ENCODE results near the gene PTPRD. TPM values are rescaled to one million over a fixed set of nuclear protein-coding genes. Genes with fewer than 3 reads are reported as not detected.

PTPRD gene
- total and polyA plus RNA-seq, 9 of the 15 experiments (the other 6 are each of a cell fraction or from before 2014, with no cell fraction given), result 0.11 TPM; not detected in 8

DNA sequence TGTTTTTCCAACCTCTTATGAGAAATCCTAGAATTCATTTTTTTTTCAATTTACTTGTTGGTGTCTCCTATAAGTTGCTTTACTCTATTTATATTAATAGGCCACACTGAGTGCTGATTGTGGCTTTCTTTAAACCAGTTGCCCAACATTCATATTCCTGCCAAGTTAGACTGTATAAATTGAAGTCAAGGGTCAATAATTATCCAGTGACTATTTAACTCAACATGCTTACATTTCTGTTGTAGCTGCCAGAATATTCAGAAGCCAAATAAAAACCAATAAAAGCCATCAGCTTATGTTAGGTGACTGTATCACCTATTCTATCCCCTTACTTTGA, 169.0 kb downstream of the PTPRD start:
- TF ChIP-seq DDX20 (tag; IDR thresholded peaks at IDR 0.05; ENCODE audit: low read depth), result no peak
- no peak for TF ChIP-seq YY1 (IDR thresholded peaks at IDR 0.05; ENCODE audit: borderline replicate concordance in 1 of 3, control insufficient read depth in 1 of 3, extremely low read depth in 1 of 3, insufficient read depth in 3 of 3, insufficient read length in 1 of 3, insufficient replicate concordance in 2 of 3, low read depth in 1 of 3, low read length in 2 of 3)
- no peak for TF ChIP-seq DNMT1 (IDR thresholded peaks at IDR 0.05)
- no peak for TF ChIP-seq EWSR1 (IDR thresholded peaks at IDR 0.05; ENCODE audit: borderline replicate concordance, low read depth, partially characterized antibody)
- TF ChIP-seq, protein P1, sequence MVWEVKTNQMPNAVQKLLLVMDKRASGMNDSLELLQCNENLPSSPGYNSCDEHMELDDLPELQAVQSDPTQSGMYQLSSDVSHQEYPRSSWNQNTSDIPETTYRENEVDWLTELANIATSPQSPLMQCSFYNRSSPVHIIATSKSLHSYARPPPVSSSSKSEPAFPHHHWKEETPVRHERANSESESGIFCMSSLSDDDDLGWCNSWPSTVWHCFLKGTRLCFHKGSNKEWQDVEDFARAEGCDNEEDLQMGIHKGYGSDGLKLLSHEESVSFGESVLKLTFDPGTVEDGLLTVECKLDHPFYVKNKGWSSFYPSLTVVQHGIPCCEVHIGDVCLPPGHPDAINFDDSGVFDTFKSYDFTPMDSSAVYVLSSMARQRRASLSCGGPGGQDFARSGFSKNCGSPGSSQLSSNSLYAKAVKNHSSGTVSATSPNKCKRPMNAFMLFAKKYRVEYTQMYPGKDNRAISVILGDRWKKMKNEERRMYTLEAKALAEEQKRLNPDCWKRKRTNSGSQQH (CRISPR knock-in tag; IDR thresholded peaks at IDR 0.05), result no peak
- TF ChIP-seq, protein P2, sequence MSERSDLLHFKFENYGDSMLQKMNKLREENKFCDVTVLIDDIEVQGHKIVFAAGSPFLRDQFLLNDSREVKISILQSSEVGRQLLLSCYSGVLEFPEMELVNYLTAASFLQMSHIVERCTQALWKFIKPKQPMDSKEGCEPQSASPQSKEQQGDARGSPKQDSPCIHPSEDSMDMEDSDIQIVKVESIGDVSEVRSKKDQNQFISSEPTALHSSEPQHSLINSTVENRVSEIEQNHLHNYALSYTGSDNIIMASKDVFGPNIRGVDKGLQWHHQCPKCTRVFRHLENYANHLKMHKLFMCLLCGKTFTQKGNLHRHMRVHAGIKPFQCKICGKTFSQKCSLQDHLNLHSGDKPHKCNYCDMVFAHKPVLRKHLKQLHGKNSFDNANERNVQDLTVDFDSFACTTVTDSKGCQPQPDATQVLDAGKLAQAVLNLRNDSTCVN (CRISPR knock-in tag; IDR thresholded peaks at IDR 0.05), result no peak
- TF ChIP-seq MTA3 (IDR thresholded peaks at IDR 0.05; ENCODE audit: borderline replicate concordance), result no peak
- TF ChIP-seq BCOR (IDR thresholded peaks at IDR 0.05), result no peak
- no peak for TF ChIP-seq JUND (IDR thresholded peaks at IDR 0.05; ENCODE audit: borderline replicate concordance, low read depth, low read length)
- no peak for TF ChIP-seq JUND (tag; IDR thresholded peaks at IDR 0.05; ENCODE audit: borderline replicate concordance, low read depth, low read length)
- no peak for TF ChIP-seq ZNF76 (CRISPR knock-in tag; IDR thresholded peaks at IDR 0.05; ENCODE audit: borderline replicate concordance)
- TF ChIP-seq HIVEP1 (CRISPR knock-in tag; IDR thresholded peaks at IDR 0.05), result no peak
- no peak for TF ChIP-seq SRSF1 (IDR thresholded peaks at IDR 0.05; ENCODE audit: low read depth, low read length)
- Histone ChIP-seq H3K4me2 (ENCODE audit: insufficient read depth, low read length) (no peak overlapping the region), H3K27me3 (ENCODE audit: control insufficient read depth in 2 of 2, insufficient read depth in 2 of 2, low read length in 2 of 2) (no peaks in the 10 kb centered on the region), H3K36me3 (ENCODE audit: control insufficient read depth, insufficient read depth, low read length) (no peaks in the 10 kb centered on the region), H4K20me1 (replicated peaks; ENCODE audit: control insufficient read depth, insufficient read depth, low read length) (no peaks in the 10 kb centered on the region), H3K9ac (ENCODE audit: insufficient read depth in 1 of 2, low read depth in 2 of 2, low read length in 2 of 2) (no peak overlapping the region), H3K79me2 (ENCODE audit: control insufficient read depth, insufficient read depth, low read length) (no peaks in the 10 kb centered on the region), H3K27ac (ENCODE audit: extremely low read depth, low read depth, low read length) (no peak overlapping the region), H3K4me1 (replicated peaks in 1 of 2; ENCODE audit: control insufficient read depth in 2 of 2, insufficient read depth in 2 of 2, low read length in 2 of 2) (no peaks in the 10 kb centered on the region), H2AFZ (ENCODE audit: low read depth, low read length) (no peak overlapping the region), H3K9me3 (replicated peaks; ENCODE audit: control insufficient read depth, insufficient read depth, low read depth, low read length) (no peaks in the 10 kb centered on the region), H3K9me1 (ENCODE audit: control insufficient read depth, insufficient read depth, low read length) (no peaks in the 10 kb centered on the region), H3K4me3 (no peak overlapping the region)
- no peak for DNase-seq (ENCODE audit: extremely low read depth in 1 of 4, low spot score in 3 of 4)
- ChIA-PET CTCF (ENCODE audit: low intra/inter-chr PET ratio) (no interaction called here), POLR2A (no interaction called here)
- intact Hi-C loops (cut with micrococcal nuclease), result no loop called here
- FAIRE-seq, result no peak
- ATAC-seq, result no peak
- BruUV-seq (replicated peaks), result no TSS peak
- in situ Hi-C loops (cut with MboI), result no loop called here
